ENCODE results near the gene TDRD3.

Gene TDRD3

GRCh38 chr13:60396783-60397703, at the start of gene TDRD3:
Gene TDRD3 (plus strand): TSS chr13:60397220. CDS start chr13:60397365, 145 bp downstream.
- Histone ChIP-seq H3K27ac (peak within 1 kb of the TSS; percentile 98), H3K4me3 (peak within 1 kb of the TSS; percentile 79)
- DNase-seq (ENCODE audit: low spot score) = peak; percentile 89
- peak; percentile 67 for TF ChIP-seq CTCF (IDR thresholded peaks at IDR 0.05)

GRCh38 chr13:60347690-60348089, 49.3 kb upstream of the TDRD3 start:
- no peak for DNase-seq (ENCODE audit: low spot score)
- no peak for TF ChIP-seq CTCF (IDR thresholded peaks at IDR 0.05)
- Histone ChIP-seq H3K27ac (no peak overlapping the region), H3K4me3 (no peak overlapping the region)

- DNase-seq (ENCODE audit: low spot score) = no peak
- no peak overlapping the region for H3K4me3 ChIP-seq
- no peak for TF ChIP-seq CTCF (IDR thresholded peaks at IDR 0.05)
- H3K27ac ChIP-seq = no peak overlapping the region
Measured at GRCh38 chr13:60348097-60348496, 48.9 kb upstream of the TDRD3 start.

GRCh38 chr13:60351326-60351725, 45.7 kb upstream of the TDRD3 start:
- Histone ChIP-seq H3K4me3 (no peak overlapping the region), H3K27ac (no peak overlapping the region)
- no peak for DNase-seq (ENCODE audit: low spot score)
- no peak for TF ChIP-seq CTCF (IDR thresholded peaks at IDR 0.05)

- no peak for DNase-seq (ENCODE audit: low spot score)
- Histone ChIP-seq H3K27ac (no peak overlapping the region), H3K4me3 (no peak overlapping the region)
- no peak for TF ChIP-seq CTCF (IDR thresholded peaks at IDR 0.05)
Measured at GRCh38 chr13:60351855-60352615, 45.0 kb upstream of the TDRD3 start.

- Histone ChIP-seq H3K4me3 (no peak overlapping the region), H3K27ac (no peak overlapping the region)
- DNase-seq (ENCODE audit: low spot score) = no peak
- no peak for TF ChIP-seq CTCF (IDR thresholded peaks at IDR 0.05)
Measured at GRCh38 chr13:60352644-60353043, 44.4 kb upstream of the TDRD3 start.

All from coronary artery (tissue), 2 donors.